Measurements from ENCODE around the gene SHISA6.

SHISA6 gene

DNA sequence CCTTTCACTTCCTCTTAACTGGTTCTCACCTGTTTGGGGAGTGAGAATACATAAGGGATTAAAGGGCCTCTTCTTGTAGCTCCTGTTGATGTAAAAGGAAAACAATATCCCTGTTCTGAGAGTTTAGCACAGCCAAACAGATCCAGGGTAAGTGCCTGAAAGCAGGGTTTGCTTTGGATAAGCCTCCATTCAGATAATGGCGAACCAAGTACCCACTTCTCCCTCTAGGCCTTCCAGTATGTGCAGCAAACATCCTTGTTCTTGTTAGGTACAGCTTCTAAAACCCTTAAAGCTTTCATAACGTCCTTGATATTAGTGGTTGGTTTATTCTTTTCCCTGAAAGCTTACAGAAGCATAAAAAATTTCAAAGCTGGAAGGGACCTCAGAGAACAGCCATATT is 226.6 kb downstream of the SHISA6 start:
- DNase-seq: no peak

GRCh38 chr17:11485336-11486100 is 244.5 kb downstream of the SHISA6 start:
- no peak for DNase-seq

DNA sequence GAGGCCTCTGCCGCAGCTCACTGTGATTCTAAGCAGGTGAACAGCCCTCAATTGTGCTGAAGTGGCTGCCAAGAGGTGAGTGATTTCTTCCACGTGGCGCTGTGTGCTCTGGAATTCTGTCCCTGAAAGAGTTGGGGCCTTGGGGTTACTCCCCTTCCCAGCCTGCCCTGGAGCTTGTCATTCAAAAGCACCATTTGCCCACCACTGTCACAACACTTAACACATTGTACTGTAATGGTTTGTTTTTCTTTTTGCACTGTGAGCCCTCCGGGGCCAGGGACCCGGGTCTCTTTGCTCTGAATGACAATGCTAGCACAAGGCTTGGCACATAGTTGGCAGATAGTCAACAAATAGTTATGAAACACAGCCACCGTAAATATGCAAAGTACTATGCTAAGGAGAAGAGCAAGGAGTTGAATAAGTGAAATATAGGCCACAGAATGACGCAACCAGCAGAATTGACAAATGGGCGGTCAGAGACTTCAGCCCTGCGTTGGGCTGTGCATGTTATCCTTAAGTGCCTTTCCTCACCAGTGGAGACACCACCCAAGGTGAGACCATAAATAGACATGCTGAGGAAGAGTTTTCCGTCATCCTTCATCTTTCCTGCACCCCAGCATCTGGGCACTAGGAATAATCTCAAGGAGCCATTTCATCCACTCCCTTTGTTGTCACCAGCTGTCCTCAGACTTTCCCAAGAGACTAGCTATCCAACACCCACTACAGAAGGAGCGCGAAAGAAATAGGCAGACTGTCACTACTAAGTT is 245.3 kb downstream of the SHISA6 start:
- DNase-seq: no peak

- DNase-seq: no peak
Measured at GRCh38 chr17:11486868-11487310, 245.9 kb downstream of the SHISA6 start.

DNA sequence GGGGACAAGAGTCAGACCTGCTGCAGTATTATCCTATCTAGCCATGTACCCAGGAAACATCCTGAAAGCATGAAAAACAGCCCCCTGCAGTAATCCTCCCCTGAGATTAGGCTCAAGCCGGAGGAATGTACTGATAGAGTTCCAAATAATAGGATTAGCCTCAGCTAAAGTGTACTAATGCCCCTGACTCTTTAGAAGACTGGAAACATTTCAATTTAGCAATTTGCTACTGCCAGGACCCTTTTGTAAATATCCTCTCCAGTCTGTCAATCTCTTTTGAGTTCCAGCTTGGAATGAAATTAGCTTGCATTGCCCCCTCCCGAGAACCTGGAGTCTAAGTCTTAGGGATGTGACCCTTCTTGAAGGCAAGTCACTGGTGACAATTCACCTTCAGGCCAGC is 246.5 kb downstream of the SHISA6 start:
- DNase-seq: no peak

DNA sequence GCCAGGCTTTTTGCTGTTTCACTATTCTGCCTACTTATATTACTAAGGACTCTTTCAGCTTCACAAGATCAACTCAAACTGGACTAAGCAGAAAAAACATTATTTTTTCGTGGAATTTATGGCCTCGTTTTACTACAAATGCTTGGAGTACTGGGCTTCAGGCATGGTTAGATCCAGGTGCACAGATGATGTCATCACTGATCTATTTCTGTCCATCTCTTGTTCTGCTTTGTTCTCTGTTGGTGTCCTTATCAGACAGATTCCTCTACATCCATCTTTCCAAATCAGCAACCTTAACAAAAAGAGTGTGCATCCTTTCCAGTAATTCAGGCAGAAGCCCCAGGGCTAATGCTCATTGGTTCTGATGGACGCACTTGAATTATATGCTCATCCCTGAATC is 247.4 kb downstream of the SHISA6 start:
- no peak for DNase-seq

DNA sequence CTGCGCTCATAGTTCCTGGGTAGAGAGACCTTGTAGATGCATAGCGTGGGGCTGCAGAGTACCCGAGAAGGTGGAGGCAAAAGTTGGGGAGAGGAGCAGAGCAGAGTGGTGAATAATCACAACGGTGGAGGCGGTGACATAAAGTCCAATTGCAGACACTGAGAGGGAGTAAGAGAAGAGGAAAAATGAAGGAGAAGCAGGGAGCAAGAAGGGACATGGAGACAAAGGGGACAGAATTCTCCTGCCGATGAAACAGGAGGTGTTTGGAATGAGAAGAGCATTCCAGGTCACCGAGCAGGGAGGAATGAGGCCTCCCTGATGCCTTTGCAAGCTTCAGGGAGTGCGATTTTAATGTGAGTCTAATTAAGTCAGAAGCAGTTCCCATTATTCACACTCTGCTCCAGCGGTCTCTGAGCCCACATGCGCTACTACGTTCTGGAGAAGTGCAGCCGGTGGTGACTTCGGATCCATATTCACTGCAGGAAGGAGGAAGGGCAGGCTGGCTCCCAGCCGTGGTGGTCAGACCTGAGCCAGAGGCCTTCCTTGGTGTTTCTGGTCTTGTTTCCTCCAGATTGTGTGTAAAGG is 249.2 kb downstream of the SHISA6 start:
- DNase-seq: no peak

DNA sequence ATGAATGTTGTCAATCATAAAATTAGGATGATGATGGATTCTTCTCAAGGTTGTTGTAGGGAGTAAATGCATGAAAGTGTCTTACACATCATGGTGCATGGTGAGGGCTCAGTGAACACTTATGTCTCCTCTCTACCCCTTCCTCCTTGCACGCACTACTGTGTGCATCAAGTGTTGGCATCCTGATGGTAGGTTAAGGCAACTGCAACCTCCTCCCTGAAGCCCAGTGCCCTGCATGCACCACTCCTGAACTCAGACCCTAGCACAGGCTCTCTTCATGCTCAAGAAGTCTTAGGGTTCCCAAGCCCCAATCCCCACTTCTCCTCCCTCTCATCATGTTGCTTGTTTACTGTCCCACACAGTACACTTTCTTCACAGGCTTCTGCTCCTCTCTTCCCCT is 251.5 kb downstream of the SHISA6 start:
- DNase-seq: no peak

GRCh38 chr17:11493936-11494335 is 252.9 kb downstream of the SHISA6 start:
- DNase-seq: no peak

GRCh38 chr17:11495613-11496012 is 254.6 kb downstream of the SHISA6 start:
- no peak for DNase-seq

DNA sequence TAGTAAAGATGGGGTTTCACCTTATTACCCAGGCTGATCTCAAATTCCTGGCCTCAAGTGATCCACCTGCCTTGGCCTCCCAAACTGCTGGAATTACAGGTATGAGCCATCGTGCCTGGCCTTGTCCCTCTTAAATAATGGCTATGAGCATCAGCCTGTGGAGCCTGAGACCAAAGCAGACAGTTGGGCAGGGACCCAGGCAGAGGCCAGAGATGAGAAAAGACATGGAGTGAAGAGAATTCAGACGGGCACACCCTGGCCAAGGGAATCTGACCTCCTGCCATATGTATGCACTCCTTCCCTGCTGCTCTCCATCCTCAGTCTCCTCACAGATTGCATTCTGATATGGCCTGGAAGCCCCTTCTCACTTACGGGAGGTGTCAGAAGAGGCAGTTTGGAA is 258.9 kb downstream of the SHISA6 start:
- DNase-seq: no peak

GRCh38 chr17:11503308-11504035 is 262.5 kb downstream of the SHISA6 start:
- no peak for DNase-seq

GRCh38 chr17:11506635-11507034 is 265.6 kb downstream of the SHISA6 start:
- DNase-seq: no peak

- DNase-seq: no peak
Measured at GRCh38 chr17:11511696-11512095, 270.7 kb downstream of the SHISA6 start.

GRCh38 chr17:11514565-11514964 is 273.6 kb downstream of the SHISA6 start:
- no peak for DNase-seq

GRCh38 chr17:11514981-11515680 is 274.1 kb downstream of the SHISA6 start:
- DNase-seq: no peak

DNA sequence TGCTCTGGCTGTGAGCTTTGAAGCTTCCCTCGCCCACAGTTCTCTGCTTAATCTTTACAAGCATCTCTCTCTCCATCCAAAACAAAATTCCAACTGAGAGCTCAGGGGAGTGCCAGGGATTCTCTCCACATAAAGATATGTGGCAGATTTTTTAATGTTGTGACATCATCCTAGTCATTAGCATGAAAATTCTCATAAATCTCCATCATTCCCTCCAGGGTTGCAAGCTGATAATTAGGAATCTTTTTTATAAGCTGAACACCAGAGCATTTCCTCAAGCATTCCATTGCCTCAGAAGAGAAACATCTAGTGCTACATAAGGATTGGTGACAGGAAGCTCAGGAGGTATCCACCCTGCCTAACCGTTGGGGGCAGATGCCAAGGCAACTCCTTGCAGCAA is 274.9 kb downstream of the SHISA6 start:
- no peak for DNase-seq

GRCh38 chr17:11535231-11535630 is 294.2 kb downstream of the SHISA6 start:
- DNase-seq: no peak

GRCh38 chr17:11538366-11538765 is 297.4 kb downstream of the SHISA6 start:
- no peak for DNase-seq

- DNase-seq: no peak
Measured at GRCh38 chr17:11539637-11540036, 298.6 kb downstream of the SHISA6 start.

GRCh38 chr17:11545002-11545401 is 304.0 kb downstream of the SHISA6 start:
- DNase-seq: no peak

DNA sequence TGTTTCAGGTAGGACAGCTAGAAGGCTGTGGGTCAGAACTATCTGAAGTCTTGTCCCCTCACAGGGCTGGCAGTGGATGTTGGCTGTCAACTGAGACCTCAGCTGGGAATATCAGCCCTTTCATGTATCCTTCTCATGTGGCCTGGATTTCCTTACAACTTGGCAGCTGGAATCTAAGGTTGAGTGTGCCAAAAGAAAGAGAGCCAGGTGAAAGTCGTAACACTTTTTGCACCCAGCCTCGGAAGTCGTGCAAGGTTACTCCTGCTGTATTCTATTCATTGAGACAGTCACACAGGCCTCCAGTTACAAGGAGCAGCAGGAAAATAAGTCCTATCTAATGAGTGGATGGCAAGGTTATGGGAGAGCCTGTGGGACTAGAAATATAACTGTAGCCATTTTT is 304.7 kb downstream of the SHISA6 start:
- no peak for DNase-seq

DNA sequence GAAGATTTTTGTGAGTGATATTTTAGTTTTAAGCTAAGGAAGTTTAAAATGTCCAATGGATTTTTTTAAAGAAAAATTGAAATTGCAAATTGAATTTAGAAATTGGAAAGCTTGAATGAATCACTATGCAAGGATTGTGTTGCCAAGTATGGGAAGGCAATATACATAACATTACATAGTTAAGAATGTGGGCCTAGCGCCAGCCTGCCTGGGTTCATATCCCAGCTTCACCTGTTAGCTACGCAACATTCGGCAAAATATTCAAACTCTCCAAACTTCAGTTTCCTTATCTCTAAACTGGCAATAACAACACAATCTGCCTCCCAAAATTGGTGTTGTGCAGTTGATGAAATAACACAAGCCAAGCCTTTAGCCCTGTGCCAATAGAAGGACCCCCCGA is 306.8 kb downstream of the SHISA6 start:
- no peak for DNase-seq

All from CD4-positive, alpha-beta T cell treated with Interleukin-1 beta for 1 hour (primary cell).